LNCaP clone FGC (cell line): ENCODE results near the gene TENM3.

Experiments used
- DNase-seq: peaks from one replicate; pipeline ENCODE4 v3.0.0-alpha.2; 2011; ENCODE audit warnings: low read depth
- H3K4me3 ChIP-seq: 2 replicates; pipeline ENCODE4 v1.5.1; 2011; ENCODE audit warnings: mild to moderate bottlenecking, low read depth, low read length, control low read depth
- CTCF ChIP-seq: IDR thresholded peaks from 2 replicates; pipeline ENCODE4 v1.5.1; 2012; ENCODE audit warnings: mild to moderate bottlenecking; ENCODE audit not compliant: control insufficient read depth, insufficient read depth; ENCODE audit errors: extremely low read depth

The TENM3 gene

GRCh38 chr4:182227611-182228010, 15.6 kb upstream of the TENM3 start:
- TF ChIP-seq CTCF, result no peak
- H3K4me3 ChIP-seq, result no peak overlapping the region
- no peak for DNase-seq

- no peak for TF ChIP-seq CTCF
- DNase-seq, result no peak
- H3K4me3 ChIP-seq, result no peak overlapping the region
These were observed 14.1 kb upstream of the TENM3 start for GRCh38 chr4:182228991-182229577.

GRCh38 chr4:182230256-182230655, 12.9 kb upstream of the TENM3 start:
- H3K4me3 ChIP-seq, result no peak overlapping the region
- no peak for DNase-seq
- no peak for TF ChIP-seq CTCF

GRCh38 chr4:182231080-182231479, 12.1 kb upstream of the TENM3 start:
- DNase-seq, result no peak
- TF ChIP-seq CTCF, result no peak
- H3K4me3 ChIP-seq, result no peak overlapping the region

GRCh38 chr4:182231496-182231895, 11.7 kb upstream of the TENM3 start:
- no peak for TF ChIP-seq CTCF
- no peak overlapping the region for H3K4me3 ChIP-seq
- no peak for DNase-seq

GRCh38 chr4:182233310-182234090, 9.7 kb upstream of the TENM3 start:
- H3K4me3 ChIP-seq, result no peak overlapping the region
- TF ChIP-seq CTCF, result no peak
- no peak for DNase-seq
